Testis (tissue), 2 donors: ENCODE measurements around the gene PKHD1.

Experiments used
- CTCF ChIP-seq, 3 experiments: fragments of 450-650 bp in 2 of 3; fragments of 200-600 bp in 1 of 3; sonication (generic) in 1 of 3; IDR thresholded peaks; one replicate each; pipeline ENCODE4 v1.5.1; 2016 to 2019; ENCODE audit warnings: antibody characterized with exemption in 3 of 3, mild to moderate bottlenecking in 2 of 3, moderate library complexity in 1 of 3
- POLR2A ChIP-seq: fragments of 450-650 bp; IDR thresholded peaks from one replicate; pipeline ENCODE4 v1.6.1; 2017; ENCODE audit warnings: antibody characterized with exemption, mild to moderate bottlenecking, moderate library complexity

GRCh38 chr6:52013035-52013434 is 74.4 kb downstream of the PKHD1 start:
- TF ChIP-seq CTCF (IDR thresholded peaks at IDR 0.05) (no peak), POLR2A (no peak)
